K562 (cell line): Measurements from ENCODE around the gene SLC25A18. TPM values are rescaled to one million over a fixed set of nuclear protein-coding genes. Genes with fewer than 3 reads are reported as not detected.

Experiments
- CHD4 ChIP-seq: fragments of 200-600 bp; sonication (generic); IDR thresholded peaks from 3 replicates; pipeline ENCODE4 v1.6.1; 2012; ENCODE audit warnings: low read depth, mild to moderate bottlenecking, mixed read lengths, low read length, inconsistent platforms; ENCODE audit not compliant: insufficient read depth, insufficient replicate concordance, poor library complexity, severe bottlenecking
- HDAC1 ChIP-seq, 2 experiments: fragments of 450-650 bp; IDR thresholded peaks; 2 replicates each; pipeline ENCODE4 v1.6.1; 2016 to 2017; ENCODE audit warnings: inconsistent platforms in 1 of 2, mild to moderate bottlenecking in 1 of 2, moderate library complexity in 1 of 2
- NCOA4 ChIP-seq: fragments of 450-650 bp; IDR thresholded peaks from 2 replicates; pipeline ENCODE4 v1.6.1; 2018; ENCODE audit warnings: mild to moderate bottlenecking; ENCODE audit not compliant: partially characterized antibody
- NR1H2 ChIP-seq: sonication (generic); formaldehyde crosslinking; IDR thresholded peaks from 2 replicates; pipeline ENCODE4 v1.4.0; 2020; ENCODE audit warnings: mild to moderate bottlenecking, missing genetic modification reagents
- PCBP2 ChIP-seq: fragments of 200-400 bp; formaldehyde crosslinking; IDR thresholded peaks from 2 replicates; pipeline ENCODE4 v1.6.1; 2018; ENCODE audit warnings: low read length, low read depth, mild to moderate bottlenecking, moderate library complexity; ENCODE audit not compliant: poor library complexity, severe bottlenecking
- SMC3 ChIP-seq: conservative IDR thresholded peaks from 2 replicates; pipeline ENCODE4 v1.6.1; 2011; ENCODE audit warnings: low read depth, low read length, improper control_type of control experiment; ENCODE audit not compliant: insufficient read depth
- ZNF785 ChIP-seq: fragments of 250-450 bp; sonication (Bioruptor Pico); IDR thresholded peaks from 2 replicates; pipeline ENCODE4 v1.4.0; 2020; ENCODE audit warnings: mild to moderate bottlenecking
- polyA plus RNA-seq, 8 experiments: library from polyadenylated mRNA; depleted of rRNA in 4 of 8; stranded (reverse) in 5 of 8; unstranded in 3 of 8; fragments of >200 nt; fragmentation: Nextera tagmentation in 2 of 8; fragmentation: Illumina TruSeq in 1 of 8; extraction: Ambion mirVana in 2 of 8; extraction: Trizol in 1 of 8; gene quantifications; 2 replicates each; pipeline versions ENCODE4 v1.2.1 to v1.2.3, GENCODE V29; 2011 to 2014; ENCODE audit warnings: inconsistent platforms in 1 of 8, missing spikeins in 1 of 8
- total RNA-seq, 7 experiments: library from RNA; depleted of rRNA in 6 of 7; stranded (reverse); fragments of >200 nt in 6 of 7; fragmentation: Illumina TruSeq in 2 of 7; extraction: Trizol in 2 of 7; gene quantifications; 2 replicates each; pipeline versions ENCODE4 v1.2.1 to v1.2.3, GENCODE V29; 2011 to 2021; ENCODE audit warnings: low replicate concordance in 1 of 7
- TF ChIP-seq, protein P1 (sequence below), 2 experiments: fragments of 450-650 bp; formaldehyde crosslinking in 1 of 2; IDR thresholded peaks; 2 replicates each; pipeline versions ENCODE4 v1.4.0 to v1.6.1; 2014 to 2020; ENCODE audit warnings: mild to moderate bottlenecking in 2 of 2, borderline replicate concordance in 1 of 2, low read depth in 1 of 2
- TF ChIP-seq, protein P2 (sequence below): sonication (generic); formaldehyde crosslinking; IDR thresholded peaks from 2 replicates; pipeline ENCODE4 v1.8.0; 2022; ENCODE audit warnings: mild to moderate bottlenecking, low read depth, missing genetic modification reagents
- TF ChIP-seq, protein P3 (sequence below): fragments of 450-650 bp; formaldehyde crosslinking; IDR thresholded peaks from 2 replicates; pipeline ENCODE4 v1.4.0; 2020; ENCODE audit warnings: mild to moderate bottlenecking, mixed read lengths
- TF ChIP-seq, protein P4 (sequence below): IDR thresholded peaks from 2 replicates; pipeline ENCODE4 v1.6.1; 2011; ENCODE audit warnings: borderline replicate concordance, low read depth, mild to moderate bottlenecking, moderate library complexity, low read length; ENCODE audit not compliant: insufficient read depth, poor library complexity, severe bottlenecking

Gene SLC25A18
- total and polyA plus RNA-seq, 9 of the 15 experiments (the other 6 are each of a cell fraction or from before 2014, with no cell fraction given), result 0.04 TPM; not detected in 8

DNA sequence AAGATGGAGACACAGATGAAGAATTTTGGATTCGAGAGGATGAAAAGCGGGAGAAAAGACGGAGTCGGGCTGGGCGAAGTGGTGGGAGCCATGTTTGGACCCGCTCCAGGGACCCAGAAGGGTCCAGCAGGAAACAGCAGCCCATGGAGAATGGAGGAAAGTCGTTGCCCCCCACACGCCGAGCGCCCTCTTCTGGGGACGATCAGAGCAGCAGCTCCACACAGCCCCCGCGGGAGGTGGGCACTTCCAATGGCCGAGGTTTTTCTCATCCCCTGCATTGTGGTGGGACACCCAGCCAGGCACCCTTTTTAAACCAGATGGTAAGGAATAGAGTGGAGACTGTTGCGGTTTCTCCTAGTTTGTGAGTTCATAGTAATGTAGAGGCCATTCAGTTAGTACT, 22.8 kb upstream of the SLC25A18 start (continued):
- TF ChIP-seq, protein P1, sequence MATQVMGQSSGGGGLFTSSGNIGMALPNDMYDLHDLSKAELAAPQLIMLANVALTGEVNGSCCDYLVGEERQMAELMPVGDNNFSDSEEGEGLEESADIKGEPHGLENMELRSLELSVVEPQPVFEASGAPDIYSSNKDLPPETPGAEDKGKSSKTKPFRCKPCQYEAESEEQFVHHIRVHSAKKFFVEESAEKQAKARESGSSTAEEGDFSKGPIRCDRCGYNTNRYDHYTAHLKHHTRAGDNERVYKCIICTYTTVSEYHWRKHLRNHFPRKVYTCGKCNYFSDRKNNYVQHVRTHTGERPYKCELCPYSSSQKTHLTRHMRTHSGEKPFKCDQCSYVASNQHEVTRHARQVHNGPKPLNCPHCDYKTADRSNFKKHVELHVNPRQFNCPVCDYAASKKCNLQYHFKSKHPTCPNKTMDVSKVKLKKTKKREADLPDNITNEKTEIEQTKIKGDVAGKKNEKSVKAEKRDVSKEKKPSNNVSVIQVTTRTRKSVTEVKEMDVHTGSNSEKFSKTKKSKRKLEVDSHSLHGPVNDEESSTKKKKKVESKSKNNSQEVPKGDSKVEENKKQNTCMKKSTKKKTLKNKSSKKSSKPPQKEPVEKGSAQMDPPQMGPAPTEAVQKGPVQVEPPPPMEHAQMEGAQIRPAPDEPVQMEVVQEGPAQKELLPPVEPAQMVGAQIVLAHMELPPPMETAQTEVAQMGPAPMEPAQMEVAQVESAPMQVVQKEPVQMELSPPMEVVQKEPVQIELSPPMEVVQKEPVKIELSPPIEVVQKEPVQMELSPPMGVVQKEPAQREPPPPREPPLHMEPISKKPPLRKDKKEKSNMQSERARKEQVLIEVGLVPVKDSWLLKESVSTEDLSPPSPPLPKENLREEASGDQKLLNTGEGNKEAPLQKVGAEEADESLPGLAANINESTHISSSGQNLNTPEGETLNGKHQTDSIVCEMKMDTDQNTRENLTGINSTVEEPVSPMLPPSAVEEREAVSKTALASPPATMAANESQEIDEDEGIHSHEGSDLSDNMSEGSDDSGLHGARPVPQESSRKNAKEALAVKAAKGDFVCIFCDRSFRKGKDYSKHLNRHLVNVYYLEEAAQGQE (IDR thresholded peaks at IDR 0.05; ENCODE audit: borderline replicate concordance), result 0 out of 2 replicates have a peak, but pooled peaks have one; percentile 38
- TF ChIP-seq, protein P1 (CRISPR knock-in tag; IDR thresholded peaks at IDR 0.05; ENCODE audit: low read depth), result no peak
- TF ChIP-seq, protein P2, sequence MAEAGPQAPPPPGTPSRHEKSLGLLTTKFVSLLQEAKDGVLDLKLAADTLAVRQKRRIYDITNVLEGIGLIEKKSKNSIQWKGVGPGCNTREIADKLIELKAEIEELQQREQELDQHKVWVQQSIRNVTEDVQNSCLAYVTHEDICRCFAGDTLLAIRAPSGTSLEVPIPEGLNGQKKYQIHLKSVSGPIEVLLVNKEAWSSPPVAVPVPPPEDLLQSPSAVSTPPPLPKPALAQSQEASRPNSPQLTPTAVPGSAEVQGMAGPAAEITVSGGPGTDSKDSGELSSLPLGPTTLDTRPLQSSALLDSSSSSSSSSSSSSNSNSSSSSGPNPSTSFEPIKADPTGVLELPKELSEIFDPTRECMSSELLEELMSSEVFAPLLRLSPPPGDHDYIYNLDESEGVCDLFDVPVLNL (CRISPR knock-in tag), result no peak
- TF ChIP-seq ZNF785 (CRISPR knock-in tag), result no peak
- no peak for TF ChIP-seq CHD4
- TF ChIP-seq HDAC1 (IDR thresholded peaks at IDR 0.05), result no peak
- TF ChIP-seq, protein P3, sequence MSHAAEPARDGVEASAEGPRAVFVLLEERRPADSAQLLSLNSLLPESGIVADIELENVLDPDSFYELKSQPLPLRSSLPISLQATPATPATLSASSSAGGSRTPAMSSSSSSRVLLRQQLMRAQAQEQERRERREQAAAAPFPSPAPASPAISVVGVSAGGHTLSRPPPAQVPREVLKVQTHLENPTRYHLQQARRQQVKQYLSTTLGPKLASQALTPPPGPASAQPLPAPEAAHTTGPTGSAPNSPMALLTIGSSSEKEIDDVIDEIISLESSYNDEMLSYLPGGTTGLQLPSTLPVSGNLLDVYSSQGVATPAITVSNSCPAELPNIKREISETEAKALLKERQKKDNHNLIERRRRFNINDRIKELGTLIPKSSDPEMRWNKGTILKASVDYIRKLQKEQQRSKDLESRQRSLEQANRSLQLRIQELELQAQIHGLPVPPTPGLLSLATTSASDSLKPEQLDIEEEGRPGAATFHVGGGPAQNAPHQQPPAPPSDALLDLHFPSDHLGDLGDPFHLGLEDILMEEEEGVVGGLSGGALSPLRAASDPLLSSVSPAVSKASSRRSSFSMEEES (CRISPR knock-in tag), result no peak
- TF ChIP-seq NR1H2 (CRISPR knock-in tag), result no peak
- peak; percentile 48 for TF ChIP-seq SMC3
- no peak for TF ChIP-seq NCOA4
- TF ChIP-seq, protein P4, sequence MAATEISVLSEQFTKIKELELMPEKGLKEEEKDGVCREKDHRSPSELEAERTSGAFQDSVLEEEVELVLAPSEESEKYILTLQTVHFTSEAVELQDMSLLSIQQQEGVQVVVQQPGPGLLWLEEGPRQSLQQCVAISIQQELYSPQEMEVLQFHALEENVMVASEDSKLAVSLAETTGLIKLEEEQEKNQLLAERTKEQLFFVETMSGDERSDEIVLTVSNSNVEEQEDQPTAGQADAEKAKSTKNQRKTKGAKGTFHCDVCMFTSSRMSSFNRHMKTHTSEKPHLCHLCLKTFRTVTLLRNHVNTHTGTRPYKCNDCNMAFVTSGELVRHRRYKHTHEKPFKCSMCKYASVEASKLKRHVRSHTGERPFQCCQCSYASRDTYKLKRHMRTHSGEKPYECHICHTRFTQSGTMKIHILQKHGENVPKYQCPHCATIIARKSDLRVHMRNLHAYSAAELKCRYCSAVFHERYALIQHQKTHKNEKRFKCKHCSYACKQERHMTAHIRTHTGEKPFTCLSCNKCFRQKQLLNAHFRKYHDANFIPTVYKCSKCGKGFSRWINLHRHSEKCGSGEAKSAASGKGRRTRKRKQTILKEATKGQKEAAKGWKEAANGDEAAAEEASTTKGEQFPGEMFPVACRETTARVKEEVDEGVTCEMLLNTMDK, result peak; percentile 58
- no peak for TF ChIP-seq PCBP2
